GM12878 (cell line): ENCODE results near the gene PADI3. TPM values are rescaled to one million over a fixed set of nuclear protein-coding genes. Genes with fewer than 3 reads are reported as not detected.

Source experiments
- ATAC-seq: fragments of 200-7000 bp; cut with Tn5 transposase; 3 replicates; pipeline ENCODE4 v1.9.1; 2020; ENCODE audit warnings: mild to moderate bottlenecking, moderate library complexity
- BruUV-seq: library from RNA; stranded (reverse); fragments of 400-500 nt; replicated peaks from 2 replicates; lab custom pipeline; 2021; lab: Mats Ljungman, UMichigan
- CTCF ChIA-PET: fragments of 300-600 bp; sonication (Branson Sonifier 250); formaldehyde crosslinking; extraction: SDS; loops from one replicate; lab custom pipeline; 2021; ENCODE audit warnings: inconsistent platforms; lab: Yijun Ruan, JAX
- POLR2A ChIA-PET: fragments of 350-600 bp; formaldehyde crosslinking; extraction: SDS; loops from one replicate; lab custom pipeline; 2021; ENCODE audit warnings: inconsistent platforms; lab: Charles Lee
- RAD21 ChIA-PET: fragments of 300-600 bp; sonication (Branson Sonifier 250); formaldehyde crosslinking; loops from one replicate; lab custom pipeline; 2023; ENCODE audit warnings: antibody characterized with exemption; ENCODE audit not compliant: unreplicated experiment; lab: Charles Lee
- SMC1A ChIA-PET: fragments of 300-600 bp; sonication (Branson Sonifier 250); formaldehyde crosslinking; loops from one replicate; lab custom pipeline; 2023; ENCODE audit not compliant: unreplicated experiment, uncharacterized antibody; lab: Charles Lee
- DNase-seq: peaks from one replicate; pipeline ENCODE4 v3.0.0-alpha.2; 2011; ENCODE audit warnings: low read depth, low spot score
- FAIRE-seq: peaks from 3 replicates; lab custom pipeline; 2011; peaks lifted over from hg19 to GRCh38; lab: Jason Lieb, UNC
- H2AFZ ChIP-seq: 2 replicates; pipeline ENCODE4 v1.6.0; 2011; ENCODE audit warnings: low read depth, low read length, control low read depth; ENCODE audit not compliant: control insufficient read depth
- H3K27ac ChIP-seq: 2 replicates; pipeline ENCODE4 v1.5.1; 2011; ENCODE audit warnings: control low read depth; ENCODE audit not compliant: control insufficient read depth, insufficient read depth
- H3K27me3 ChIP-seq, 2 experiments: replicated peaks in 1 of 2; 2 replicates each; pipeline versions ENCODE4 v1.6.0 to v1.6.1; 2011; ENCODE audit warnings: low read length in 1 of 2; ENCODE audit not compliant: control insufficient read depth in 2 of 2, insufficient read depth in 2 of 2
- H3K36me3 ChIP-seq, 2 experiments: 2 replicates each; pipeline ENCODE4 v1.5.1; 2011; ENCODE audit warnings: low read length in 1 of 2; ENCODE audit not compliant: control insufficient read depth in 2 of 2, insufficient read depth in 2 of 2
- H3K4me1 ChIP-seq: 2 replicates; pipeline ENCODE4 v1.6.1; 2011; ENCODE audit warnings: mild to moderate bottlenecking, low read length, moderate library complexity, mixed read lengths; ENCODE audit not compliant: control insufficient read depth, insufficient read depth
- H3K4me2 ChIP-seq: 2 replicates; pipeline ENCODE4 v1.6.0; 2011; ENCODE audit warnings: control low read depth; ENCODE audit not compliant: control insufficient read depth, insufficient read depth
- H3K4me3 ChIP-seq: fragments of 200-600 bp; sonication (generic); 2 replicates; pipeline ENCODE4 v1.5.1; 2016
- H3K79me2 ChIP-seq: 2 replicates; pipeline ENCODE4 v1.6.0; 2011; ENCODE audit warnings: low read length; ENCODE audit not compliant: control insufficient read depth, insufficient read depth
- H3K9ac ChIP-seq: 2 replicates; pipeline ENCODE4 v1.8.0; 2011; ENCODE audit warnings: low read length, control low read depth, mixed read lengths; ENCODE audit not compliant: control insufficient read depth, insufficient read depth
- H3K9me3 ChIP-seq: replicated peaks from 3 replicates; pipeline ENCODE4 v1.5.1; 2011; ENCODE audit warnings: mild to moderate bottlenecking, low read length; ENCODE audit not compliant: control insufficient read depth, insufficient read depth
- H4K20me1 ChIP-seq: 2 replicates; pipeline ENCODE4 v1.6.0; 2011; ENCODE audit not compliant: control insufficient read depth, insufficient read depth
- ATF7 ChIP-seq: fragments of 450-650 bp; IDR thresholded peaks from 2 replicates; pipeline ENCODE4 v1.6.1; 2016; ENCODE audit warnings: low read depth, mild to moderate bottlenecking
- EGR1 ChIP-seq, 2 experiments: IDR thresholded peaks; 1 replicate in 1 of 2; 2 replicates in 1 of 2; pipeline ENCODE4 v1.6.1; 2011 to 2012; ENCODE audit warnings: low read depth in 2 of 2, low read length in 2 of 2, borderline replicate concordance in 1 of 2, mild to moderate bottlenecking in 1 of 2, moderate library complexity in 1 of 2
- FOXK2 ChIP-seq: fragments of 450-650 bp; IDR thresholded peaks from 2 replicates; pipeline ENCODE4 v1.6.1; 2017; ENCODE audit warnings: mild to moderate bottlenecking, moderate library complexity
- MTA2 ChIP-seq: fragments of 450-650 bp; IDR thresholded peaks from 2 replicates; pipeline ENCODE4 v1.6.1; 2016; ENCODE audit warnings: low read depth, mild to moderate bottlenecking, moderate library complexity
- RB1 ChIP-seq: fragments of 450-650 bp; formaldehyde crosslinking; IDR thresholded peaks from 2 replicates; pipeline ENCODE4 v1.6.1; 2017; ENCODE audit warnings: mild to moderate bottlenecking, borderline replicate concordance
- ZBED1 ChIP-seq: IDR thresholded peaks from 2 replicates; pipeline ENCODE4 v1.6.1; 2016; ENCODE audit warnings: borderline replicate concordance
- WGBS: methylation state at CpG from one replicate; pipeline ENCODE4 v1.1.6; 2016; ENCODE audit warnings: low lambda C conversion rate; ENCODE audit not compliant: insufficient replicate concordance, insufficient coverage; ENCODE audit errors: missing lambda C conversion rate; 5-methylcytosine and 5-hydroxymethylcytosine counted together
- in situ Hi-C: fragments of 300-500 bp; cut with MboI; formaldehyde crosslinking; loops from 9 replicates; pipeline ENCODE4 v1.14.3; 2018; ENCODE audit warnings: mixed read lengths
- intact Hi-C: fragments of 100-400 bp; cut with micrococcal nuclease; formaldehyde crosslinking; loops from one replicate; pipeline ENCODE4 v1.14.2; 2022; ENCODE audit not compliant: unreplicated experiment
- polyA plus RNA-seq, 11 experiments: library from polyadenylated mRNA; depleted of rRNA in 4 of 11; unstranded in 6 of 11; stranded (reverse) in 5 of 11; fragments of >200 nt; fragmentation: Nextera tagmentation in 4 of 11; fragmentation: Illumina TruSeq in 1 of 11; extraction: Ambion mirVana in 4 of 11; extraction: Trizol in 1 of 11; gene quantifications; 1 replicate in 1 of 11; 2 replicates in 10 of 11; pipeline versions ENCODE4 v1.2.1 to v1.2.3, GENCODE V29; 2011 to 2016; ENCODE audit warnings: inconsistent platforms in 2 of 11, missing spikeins in 2 of 11, low read depth in 1 of 11
- total RNA-seq, 4 experiments: library from RNA; depleted of rRNA in 3 of 4; stranded (reverse); fragments of >200 nt in 3 of 4; fragmentation: Illumina TruSeq in 1 of 4; extraction: Trizol in 1 of 4; gene quantifications; 2 replicates each; pipeline versions ENCODE4 v1.2.1 to v1.2.3, GENCODE V29; 2013 to 2021
- TF ChIP-seq, protein P1 (sequence below): fragments of 450-650 bp; formaldehyde crosslinking; IDR thresholded peaks from 2 replicates; pipeline ENCODE4 v1.4.0; 2022; ENCODE audit warnings: mild to moderate bottlenecking, moderate library complexity
- TF ChIP-seq, protein P2 (sequence below): fragments of 450-650 bp; IDR thresholded peaks from 2 replicates; pipeline ENCODE4 v1.6.1; 2016; ENCODE audit warnings: mild to moderate bottlenecking

The PADI3 gene
- total and polyA plus RNA-seq, 10 of the 15 experiments (the other 5 are each of a cell fraction or from before 2014, with no cell fraction given) = 0.01 TPM; not detected in 9

DNA sequence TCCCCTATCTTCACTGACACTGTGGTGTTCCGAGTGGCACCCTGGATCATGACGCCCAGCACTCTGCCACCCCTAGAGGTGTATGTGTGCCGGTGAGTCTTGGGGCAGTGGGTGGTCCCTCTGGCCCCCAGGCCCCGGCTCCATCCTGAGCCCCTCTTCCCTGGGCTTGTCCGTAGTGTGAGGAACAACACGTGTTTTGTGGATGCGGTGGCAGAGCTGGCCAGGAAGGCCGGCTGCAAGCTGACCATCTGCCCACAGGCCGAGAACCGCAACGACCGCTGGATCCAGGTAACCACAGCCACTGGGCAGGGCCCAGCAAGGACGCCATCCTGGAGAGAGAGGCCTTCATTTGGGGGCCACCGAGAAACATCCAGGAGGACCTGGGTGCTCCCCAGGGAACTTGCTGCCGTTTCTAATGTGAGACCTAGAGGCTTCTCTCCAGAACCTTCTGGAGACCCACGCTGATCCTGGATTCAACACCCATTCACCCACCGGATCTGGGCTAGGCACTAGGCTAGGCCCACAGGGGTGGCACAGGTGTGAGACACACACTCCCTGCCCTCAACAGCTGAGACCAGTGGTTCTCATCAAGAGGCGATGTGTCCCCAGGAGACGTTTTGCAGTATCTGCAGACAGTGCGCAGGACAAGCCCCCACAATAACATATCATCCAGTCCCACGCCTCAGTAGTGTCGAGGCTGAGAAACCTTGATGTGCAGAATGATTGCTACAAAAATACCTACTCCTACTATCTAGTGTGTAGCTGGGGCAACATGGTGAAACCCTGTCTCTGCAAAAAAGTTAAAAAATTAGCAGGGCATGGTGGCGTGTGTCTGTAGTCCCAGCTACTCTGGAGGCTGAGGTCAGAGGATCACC, 22.2 kb downstream of the PADI3 start:
- no peak overlapping the region for H3K27ac ChIP-seq
- no peaks in the 10 kb centered on the region for H3K79me2 ChIP-seq
- 61% methylated on average over 23 of the region's 23 CpGs for WGBS
- no peaks in the 10 kb centered on the region for H3K27me3 ChIP-seq
- DNase-seq (no peak), FAIRE-seq (no peak), ATAC-seq (no peak)
- ChIA-PET CTCF (interaction anchor here (1.0 kb wide), 1 partner anchor 145 kb away, joined by 3 read pairs; no protein-coding TSS in a partner anchor), SMC1A (interaction anchor here (1.0 to 1.9 kb wide), 3 partner anchors 8 to 63 kb away, joined by 3 to 5 read pairs (median 4); no protein-coding TSS in a partner anchor), RAD21 (interaction anchor here (0.7 to 1.4 kb wide), 3 partner anchors 33 to 316 kb away, joined by 3 to 4 read pairs (median 4); no protein-coding TSS in a partner anchor), POLR2A (interaction anchor here (0.6 kb wide), 1 partner anchor 113 kb away, joined by 8 read pairs; no protein-coding TSS in a partner anchor)
- no peak overlapping the region for H3K9ac ChIP-seq
- in situ Hi-C loops (no loop called here), intact Hi-C loops (loop anchor here (10.0 kb wide), 1 partner anchor 216 kb away; the partner anchor contains the start of gene SDHB)
- no peak for TF ChIP-seq MTA2
- TF ChIP-seq FOXK2 = no peak
- no peak overlapping the region for H3K4me3 ChIP-seq
- peaks cover 10% of the 10 kb centered on the region for H3K4me1 ChIP-seq
- no peaks in the 10 kb centered on the region for H3K9me3 ChIP-seq
- no peak overlapping the region for H2AFZ ChIP-seq
- no peaks in the 10 kb centered on the region for H3K36me3 ChIP-seq
- BruUV-seq = no TSS peak
- H4K20me1 ChIP-seq = no peaks in the 10 kb centered on the region
- H3K4me2 ChIP-seq = no peak overlapping the region

DNA sequence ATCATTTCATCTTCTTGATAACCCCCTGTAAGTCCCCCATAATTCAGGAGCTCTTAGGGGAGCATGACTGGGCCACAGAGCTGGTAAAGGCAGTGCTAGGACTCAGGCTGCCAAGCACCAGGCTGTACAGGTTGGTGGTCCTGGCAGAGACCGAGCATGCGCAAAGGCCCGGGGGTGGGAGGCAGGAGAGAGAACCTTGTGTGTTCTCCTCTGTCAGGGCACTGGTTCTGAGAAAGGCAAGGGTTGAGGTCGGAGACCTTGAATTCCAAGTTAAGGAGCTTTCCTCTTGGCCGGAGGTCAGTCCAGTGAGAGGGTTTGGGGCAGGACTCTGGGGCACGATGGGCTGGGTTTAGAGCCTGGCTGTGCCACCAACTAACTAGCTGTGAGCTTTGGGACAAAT, 23.2 kb downstream of the PADI3 start:
- H3K27me3 ChIP-seq = no peaks in the 10 kb centered on the region
- peaks cover 10% of the 10 kb centered on the region for H3K4me1 ChIP-seq
- intact Hi-C loops = loop anchor here (10.0 kb wide), 1 partner anchor 217 kb away; the partner anchor contains the start of gene SDHB
- ChIA-PET SMC1A (interaction anchor here (1.0 to 1.9 kb wide), 4 partner anchors 9 to 64 kb away, joined by 3 to 5 read pairs (median 4); no protein-coding TSS in a partner anchor), POLR2A (no interaction called here), CTCF (interaction anchor here (0.8 to 1.2 kb wide), 9 partner anchors 8 to 147 kb away, joined by 3 to 4 read pairs (median 3); no protein-coding TSS in a partner anchor), RAD21 (interaction anchor here (1.2 to 1.6 kb wide), 3 partner anchors 34 to 212 kb away, joined by 3 to 4 read pairs (median 3); no protein-coding TSS in a partner anchor)
- DNase-seq = no peak
- in situ Hi-C loops = no loop called here
- no peak overlapping the region for H2AFZ ChIP-seq
- H3K4me2 ChIP-seq = no peak overlapping the region
- H3K27ac ChIP-seq = no peak overlapping the region
- no peaks in the 10 kb centered on the region for H3K79me2 ChIP-seq
- no peak for ATAC-seq
- FAIRE-seq = no peak
- BruUV-seq = no TSS peak
- no peak overlapping the region for H3K4me3 ChIP-seq
- 66% methylated on average over 6 of the region's 6 CpGs for WGBS
- no peaks in the 10 kb centered on the region for H3K36me3 ChIP-seq
- no peaks in the 10 kb centered on the region for H3K9me3 ChIP-seq
- H4K20me1 ChIP-seq = no peaks in the 10 kb centered on the region
- H3K9ac ChIP-seq = no peak overlapping the region
- TF ChIP-seq RB1 = no peak
- TF ChIP-seq, protein P1, sequence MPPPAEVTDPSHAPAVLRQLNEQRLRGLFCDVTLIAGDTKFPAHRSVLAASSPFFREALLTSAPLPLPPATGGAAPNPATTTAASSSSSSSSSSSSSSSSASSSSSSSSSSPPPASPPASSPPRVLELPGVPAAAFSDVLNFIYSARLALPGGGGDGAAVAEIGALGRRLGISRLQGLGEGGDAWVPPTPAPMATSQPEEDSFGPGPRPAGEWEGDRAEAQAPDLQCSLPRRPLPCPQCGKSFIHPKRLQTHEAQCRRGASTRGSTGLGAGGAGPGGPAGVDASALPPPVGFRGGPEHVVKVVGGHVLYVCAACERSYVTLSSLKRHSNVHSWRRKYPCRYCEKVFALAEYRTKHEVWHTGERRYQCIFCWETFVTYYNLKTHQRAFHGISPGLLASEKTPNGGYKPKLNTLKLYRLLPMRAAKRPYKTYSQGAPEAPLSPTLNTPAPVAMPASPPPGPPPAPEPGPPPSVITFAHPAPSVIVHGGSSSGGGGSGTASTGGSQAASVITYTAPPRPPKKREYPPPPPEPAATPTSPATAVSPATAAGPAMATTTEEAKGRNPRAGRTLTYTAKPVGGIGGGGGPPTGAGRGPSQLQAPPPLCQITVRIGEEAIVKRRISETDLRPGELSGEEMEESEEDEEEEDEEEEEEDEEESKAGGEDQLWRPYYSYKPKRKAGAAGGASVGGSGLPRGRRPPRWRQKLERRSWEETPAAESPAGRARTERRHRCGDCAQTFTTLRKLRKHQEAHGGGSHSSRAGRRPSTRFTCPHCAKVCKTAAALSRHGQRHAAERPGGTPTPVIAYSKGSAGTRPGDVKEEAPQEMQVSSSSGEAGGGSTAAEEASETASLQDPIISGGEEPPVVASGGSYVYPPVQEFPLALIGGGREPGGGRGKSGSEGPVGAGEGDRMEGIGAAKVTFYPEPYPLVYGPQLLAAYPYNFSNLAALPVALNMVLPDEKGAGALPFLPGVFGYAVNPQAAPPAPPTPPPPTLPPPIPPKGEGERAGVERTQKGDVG (CRISPR knock-in tag) = no peak
- no peak for TF ChIP-seq ATF7
- TF ChIP-seq ZBED1 = no peak
- TF ChIP-seq, protein P2, sequence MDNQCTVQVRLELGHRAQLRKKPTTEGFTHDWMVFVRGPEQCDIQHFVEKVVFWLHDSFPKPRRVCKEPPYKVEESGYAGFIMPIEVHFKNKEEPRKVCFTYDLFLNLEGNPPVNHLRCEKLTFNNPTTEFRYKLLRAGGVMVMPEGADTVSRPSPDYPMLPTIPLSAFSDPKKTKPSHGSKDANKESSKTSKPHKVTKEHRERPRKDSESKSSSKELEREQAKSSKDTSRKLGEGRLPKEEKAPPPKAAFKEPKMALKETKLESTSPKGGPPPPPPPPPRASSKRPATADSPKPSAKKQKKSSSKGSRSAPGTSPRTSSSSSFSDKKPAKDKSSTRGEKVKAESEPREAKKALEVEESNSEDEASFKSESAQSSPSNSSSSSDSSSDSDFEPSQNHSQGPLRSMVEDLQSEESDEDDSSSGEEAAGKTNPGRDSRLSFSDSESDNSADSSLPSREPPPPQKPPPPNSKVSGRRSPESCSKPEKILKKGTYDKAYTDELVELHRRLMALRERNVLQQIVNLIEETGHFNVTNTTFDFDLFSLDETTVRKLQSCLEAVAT = no peak
- TF ChIP-seq EGR1 (IDR thresholded peaks at IDR 0.05; ENCODE audit: borderline replicate concordance in 1 of 2, low read depth in 2 of 2, low read length in 2 of 2) = no peak
